Measurements from ENCODE around the gene GP9. TPM values are rescaled to one million over a fixed set of nuclear protein-coding genes. Genes with fewer than 3 reads are reported as not detected.
"Not testable (repeated sequence)": the region's sequence is repeated elsewhere in the genome, so short reads cannot be mapped to it uniquely, and the experiment has no call there.

The GP9 gene
- polyA plus RNA-seq, 3 donors: 0.89 to 2.2 (median 0.92) TPM

DNA sequence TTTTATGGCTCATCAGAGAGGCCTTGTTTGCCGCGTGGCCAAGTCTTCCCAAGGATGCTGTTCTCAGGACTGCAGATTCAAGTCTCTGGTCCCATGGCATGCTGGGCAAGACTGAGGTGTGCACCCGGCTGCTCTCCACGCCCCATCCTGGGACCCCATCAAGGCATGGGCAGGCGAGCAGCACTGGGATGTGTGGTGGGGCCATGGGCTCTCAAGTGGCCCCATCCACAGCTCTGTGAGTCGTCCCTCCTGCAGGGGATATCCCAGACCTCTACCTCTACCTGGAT, 13.1 kb upstream of the GP9 start:
- DNase-seq (ENCODE audit: low read depth in 3 of 3, low spot score in 2 of 3): no peak

DNA sequence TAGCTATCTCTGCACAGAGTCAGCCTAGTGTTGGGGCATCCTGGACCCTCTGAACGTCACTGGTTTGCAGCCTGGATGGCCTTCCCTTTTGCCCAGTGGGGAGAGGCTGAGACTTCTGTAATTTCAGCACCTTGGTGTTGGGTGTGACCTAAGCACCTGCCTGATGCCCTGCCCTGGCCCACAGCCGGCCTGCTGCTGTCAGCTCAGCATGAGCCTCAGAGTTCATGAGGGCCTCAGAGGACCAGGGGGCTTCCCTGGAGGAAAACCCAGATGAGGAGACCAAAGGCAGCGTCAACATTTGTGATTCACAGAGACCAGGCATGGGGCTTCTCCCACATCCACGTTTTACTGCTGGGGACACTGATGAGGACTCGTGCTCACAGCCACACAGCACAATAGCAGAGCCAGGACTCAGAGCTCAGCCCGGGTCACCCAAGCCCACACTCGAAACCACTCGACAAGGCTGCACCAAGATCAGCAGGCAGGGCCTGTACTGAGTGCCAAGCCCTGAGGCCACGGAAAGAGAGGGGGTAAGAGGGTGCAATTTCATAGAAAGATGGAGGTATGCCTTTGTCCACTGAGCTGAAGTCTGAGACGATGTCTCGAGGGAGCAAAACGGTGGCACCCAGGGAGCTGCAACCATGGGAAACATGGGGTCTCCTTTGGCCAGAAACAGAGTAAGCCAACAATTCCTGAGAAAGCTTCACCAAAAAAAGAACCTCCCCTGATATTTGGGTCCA, 9.9 kb upstream of the GP9 start:
- DNase-seq (ENCODE audit: low read depth in 3 of 3, low spot score in 2 of 3): no peak

GRCh38 chr3:129051871-129052340, 8.7 kb upstream of the GP9 start:
- no peak for DNase-seq (ENCODE audit: low read depth in 3 of 3, low spot score in 2 of 3)

GRCh38 chr3:129052675-129053074, 7.9 kb upstream of the GP9 start:
- no peak for DNase-seq (ENCODE audit: low read depth in 3 of 3, low spot score in 2 of 3)

DNA sequence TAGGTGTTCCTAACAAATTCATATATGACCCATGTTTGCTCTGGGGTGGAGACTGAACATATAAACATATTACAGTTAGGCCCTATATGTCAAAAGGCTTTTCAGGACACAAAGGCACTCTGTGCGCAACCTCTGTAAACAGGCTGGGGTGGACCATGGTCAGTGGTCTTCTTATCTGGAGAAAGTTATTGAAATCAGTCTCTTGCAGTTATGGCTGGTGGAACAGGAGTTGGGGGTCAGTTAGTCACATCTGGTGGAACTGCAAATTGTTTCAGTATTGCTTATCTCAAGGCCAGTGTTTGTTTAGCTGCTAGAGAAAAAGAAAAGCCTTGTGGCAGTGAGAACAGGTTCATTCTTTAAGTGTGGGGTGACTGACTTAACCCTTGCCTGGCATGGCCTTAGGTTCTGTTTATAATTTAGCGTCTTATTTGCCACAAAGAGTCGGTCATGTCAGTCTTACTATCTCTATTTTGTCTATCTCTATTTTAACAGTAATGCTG, 5.9 kb upstream of the GP9 start:
- DNase-seq (ENCODE audit: low read depth in 3 of 3, low spot score in 2 of 3): no peak

GRCh38 chr3:129056451-129057173, 4.0 kb upstream of the GP9 start:
- DNase-seq (ENCODE audit: low read depth in 3 of 3, low spot score in 2 of 3): no peak

DNA sequence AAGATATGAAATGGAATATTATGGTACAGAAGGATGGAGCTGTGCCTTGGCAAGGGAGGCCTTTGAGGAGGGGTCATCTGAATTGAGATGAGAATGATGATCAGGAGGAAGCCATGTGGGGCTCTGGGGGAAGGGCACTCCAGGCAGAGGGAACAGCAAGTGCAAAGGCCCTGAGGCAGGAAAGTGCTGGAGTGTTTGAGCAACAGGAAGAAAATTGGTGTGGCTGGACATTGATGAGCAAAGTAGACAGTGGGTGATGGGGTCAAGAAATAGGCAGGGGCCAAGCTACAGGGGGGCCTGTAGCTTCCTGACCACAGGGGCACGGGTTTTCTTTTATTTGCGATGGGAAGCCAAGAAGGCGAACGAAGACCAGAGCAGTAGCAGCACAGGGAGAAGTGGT, 3.3 kb upstream of the GP9 start:
- DNase-seq (ENCODE audit: low read depth in 3 of 3, low spot score in 2 of 3): no peak

DNA sequence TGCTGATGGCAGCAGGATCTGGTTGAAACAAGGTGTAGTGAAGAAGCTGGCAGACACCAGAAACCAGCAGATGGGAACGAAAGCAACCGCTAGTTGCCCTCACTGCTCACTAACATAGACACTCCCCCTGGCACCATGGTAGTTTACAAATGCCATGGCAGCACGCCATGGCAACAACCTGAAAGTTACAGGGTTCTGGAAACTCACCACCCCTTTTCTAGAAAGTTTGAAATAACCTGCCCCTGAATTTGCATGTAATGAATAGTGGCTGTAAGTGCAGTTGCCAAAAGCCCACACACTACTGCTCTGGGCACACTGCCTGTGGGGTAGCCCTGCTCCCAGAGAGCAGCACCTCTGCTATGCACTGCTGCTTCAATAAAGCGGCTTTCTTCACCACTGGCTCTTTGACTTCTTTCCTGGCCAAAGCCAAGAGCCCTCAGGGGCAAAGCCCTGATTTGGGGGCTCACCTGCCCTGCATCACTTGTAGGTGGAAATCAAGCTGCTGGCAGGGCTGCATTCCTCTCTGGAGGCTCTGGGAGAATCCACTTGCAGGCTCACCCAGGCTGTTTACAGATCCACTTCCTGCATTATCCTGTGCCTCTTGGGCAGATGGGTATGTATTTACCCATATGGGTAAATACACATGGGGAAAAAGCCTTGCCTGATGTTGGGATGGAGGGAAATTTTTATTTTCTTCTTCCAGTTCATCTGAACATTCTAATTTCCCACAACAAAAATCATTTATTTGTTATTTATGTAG, 2.0 kb upstream of the GP9 start:
- no peak for DNase-seq (ENCODE audit: low read depth in 3 of 3, low spot score in 2 of 3)

DNA sequence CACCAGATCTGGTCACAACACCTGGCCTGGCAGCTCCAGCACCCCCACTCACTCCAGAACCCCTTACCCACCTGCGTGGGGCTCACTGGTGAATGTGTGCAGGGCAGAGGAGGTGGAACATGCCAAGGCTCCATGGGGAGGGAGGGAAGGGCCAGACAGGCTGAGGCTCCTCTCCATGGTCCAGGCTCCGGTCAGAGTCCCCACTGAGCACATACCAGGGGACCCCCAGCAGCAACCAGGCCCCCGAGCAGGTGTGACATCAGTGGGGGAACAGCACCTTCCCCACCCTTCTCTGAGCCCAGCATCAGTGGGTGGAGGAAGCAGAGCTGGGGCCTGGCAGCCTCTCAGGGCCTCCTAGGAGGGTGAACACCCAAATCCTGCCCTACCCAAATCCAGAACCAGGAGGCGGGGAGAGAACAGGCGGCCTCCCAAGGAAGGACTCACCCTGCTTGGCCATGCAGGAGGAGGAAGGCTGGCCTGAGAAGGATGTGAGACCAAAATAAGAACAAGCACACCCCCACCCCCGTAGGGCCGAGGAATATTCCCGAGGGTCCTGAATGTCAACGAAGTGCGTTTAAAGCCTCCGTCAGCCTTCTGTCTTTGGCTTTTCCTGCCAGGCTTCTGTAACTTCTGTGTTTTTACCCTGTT, 1.1 kb upstream of the GP9 start:
- DNase-seq (ENCODE audit: low read depth in 3 of 3, low spot score in 2 of 3): no peak

- DNase-seq (ENCODE audit: low read depth in 3 of 3, low spot score in 2 of 3): no peak
These were observed 676 bp downstream of the GP9 start for GRCh38 chr3:129061023-129061887.

GRCh38 chr3:129061888-129062834, 1.6 kb downstream of the GP9 start:
- no peak for DNase-seq (ENCODE audit: low read depth in 3 of 3, low spot score in 2 of 3)

GRCh38 chr3:129063091-129063640, 2.6 kb downstream of the GP9 start:
- no peak for DNase-seq (ENCODE audit: low read depth in 3 of 3, low spot score in 2 of 3)

- no peak for DNase-seq (ENCODE audit: low read depth in 3 of 3, low spot score in 2 of 3)
These were observed 3.4 kb downstream of the GP9 start for GRCh38 chr3:129063841-129064482.

DNA sequence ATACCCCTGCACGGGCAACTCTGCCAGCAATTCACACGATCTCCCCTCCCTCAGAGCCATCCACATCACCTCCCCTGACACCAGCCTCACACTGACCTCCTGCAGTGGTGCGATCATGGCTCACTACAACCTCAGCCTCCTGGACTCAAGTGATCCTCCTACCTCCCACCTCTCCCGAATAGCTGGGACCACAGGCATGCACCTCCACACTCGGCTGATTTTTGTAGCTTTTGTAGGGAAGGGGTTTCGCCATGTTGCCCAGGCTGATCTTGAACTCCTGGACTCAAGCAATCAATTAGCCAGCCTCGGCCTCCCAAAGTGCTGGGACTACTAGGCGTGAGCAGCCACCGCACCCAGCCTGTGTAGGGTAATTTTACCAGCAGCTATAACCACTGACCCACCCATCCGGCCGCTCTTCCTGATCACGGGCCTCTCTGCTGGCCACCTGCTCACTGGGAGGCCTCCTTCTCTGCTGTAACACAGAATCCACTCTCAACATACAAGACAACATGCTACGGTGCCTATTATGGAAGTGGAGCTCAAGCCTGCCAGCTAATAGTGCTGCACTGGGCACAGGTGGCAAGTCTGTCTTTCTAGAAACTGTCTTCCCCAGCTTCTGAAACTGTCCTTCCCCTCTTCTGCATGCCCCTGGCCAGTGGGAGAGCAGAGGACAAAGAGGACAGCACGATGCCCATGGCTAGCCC, 4.6 kb downstream of the GP9 start:
- DNase-seq (ENCODE audit: low read depth in 3 of 3, low spot score in 2 of 3): no peak

- no peak for DNase-seq (ENCODE audit: low read depth in 3 of 3, low spot score in 2 of 3)
These were observed 5.1 kb downstream of the GP9 start for GRCh38 chr3:129065720-129066073.

GRCh38 chr3:129067719-129068118, 7.1 kb downstream of the GP9 start:
- not testable (repeated sequence) for DNase-seq (ENCODE audit: low read depth in 3 of 3, low spot score in 2 of 3)

- DNase-seq (ENCODE audit: low read depth in 3 of 3, low spot score in 2 of 3): no peak
These were observed 7.8 kb downstream of the GP9 start for GRCh38 chr3:129068291-129068886.

Data from right renal cortex interstitium (tissue), 3 donors.